ENCODE measurements around the gene CD2. TPM values are rescaled to one million over a fixed set of nuclear protein-coding genes. Genes with fewer than 3 reads are reported as not detected.
A peak's percentile ranks its signal among the peaks of the same experiment; 100 is the strongest.

Gene CD2
- total and polyA plus RNA-seq, 5 experiments from 2014 or later, result 178 to 240 (median 197) TPM

DNA sequence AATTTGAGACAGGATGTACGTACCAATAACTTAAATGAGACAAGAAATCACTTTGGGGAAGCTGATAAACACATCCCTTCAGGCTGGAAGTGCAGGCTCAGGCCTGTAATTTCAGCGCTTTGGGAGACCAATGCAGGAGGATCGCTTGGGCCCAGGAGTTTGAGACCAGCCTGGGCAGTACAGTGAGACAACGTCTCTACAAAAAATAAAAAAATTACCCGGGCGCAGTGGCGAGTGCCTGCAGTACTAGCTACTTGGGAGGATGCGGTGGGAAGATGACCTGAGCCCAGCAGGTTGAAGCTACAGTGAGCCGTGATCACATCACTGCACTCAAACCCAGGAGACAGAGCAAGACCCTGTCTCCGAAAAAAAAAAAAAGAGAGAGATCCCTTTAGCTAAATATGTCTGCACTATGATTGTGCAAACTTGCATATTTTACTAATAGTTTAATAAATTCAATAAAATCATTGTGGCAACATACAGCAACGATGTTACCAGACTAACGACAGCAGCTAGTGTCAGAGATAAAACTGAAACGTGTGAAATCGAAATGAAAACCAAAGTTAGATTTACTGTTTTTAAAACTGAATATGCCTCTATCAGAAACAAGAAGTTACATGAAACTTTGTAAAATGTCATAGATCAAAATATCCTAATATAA is 54.7 kb downstream of the CD2 start:
- POLR2A ChIA-PET, result interaction anchor here (0.7 to 1.6 kb wide), 3 partner anchors 13 to 38 kb away, joined by 4 to 5 read pairs (median 4); no protein-coding TSS in a partner anchor
- peaks cover 0 to 24% (median 17%) of the 10 kb centered on the region in 9 donors for H3K9me3 Mint-ChIP-seq
- ATAC-seq, result no peak
- peak overlapping the region in 8 of 10 donors; percentile 36 to 93 (median 84) for H3K27ac Mint-ChIP-seq
- peak overlapping the region in 5 of 10 donors; percentile 19 to 73 (median 57) for H3K4me3 Mint-ChIP-seq
- H3K4me1 Mint-ChIP-seq, result peaks cover 17 to 67% (median 49%) of the 10 kb centered on the region in 4 donors
- no peak for DNase-seq
- H3K36me3 Mint-ChIP-seq, result peaks cover 0 to 19% (median 18%) of the 10 kb centered on the region in 3 donors
- no peaks in the 10 kb centered on the region for H3K27me3 Mint-ChIP-seq

GRCh38 chr1:116811321-116811720 is 57.1 kb downstream of the CD2 start:
- Mint-ChIP-seq H3K4me3 (no peak overlapping the region), H3K4me1 (peaks cover 16 to 57% (median 41%) of the 10 kb centered on the region in 4 donors), H3K27me3 (no peaks in the 10 kb centered on the region), H3K36me3 (peaks cover 0 to 22% (median 20%) of the 10 kb centered on the region in 3 donors), H3K9me3 (peaks cover 0 to 26% (median 20%) of the 10 kb centered on the region in 9 donors), H3K27ac (peak overlapping the region in 4 of 10 donors; percentile 9 to 44 (median 27))
- DNase-seq (no peak), ATAC-seq (no peak)
- POLR2A ChIA-PET, result no interaction called here

DNA sequence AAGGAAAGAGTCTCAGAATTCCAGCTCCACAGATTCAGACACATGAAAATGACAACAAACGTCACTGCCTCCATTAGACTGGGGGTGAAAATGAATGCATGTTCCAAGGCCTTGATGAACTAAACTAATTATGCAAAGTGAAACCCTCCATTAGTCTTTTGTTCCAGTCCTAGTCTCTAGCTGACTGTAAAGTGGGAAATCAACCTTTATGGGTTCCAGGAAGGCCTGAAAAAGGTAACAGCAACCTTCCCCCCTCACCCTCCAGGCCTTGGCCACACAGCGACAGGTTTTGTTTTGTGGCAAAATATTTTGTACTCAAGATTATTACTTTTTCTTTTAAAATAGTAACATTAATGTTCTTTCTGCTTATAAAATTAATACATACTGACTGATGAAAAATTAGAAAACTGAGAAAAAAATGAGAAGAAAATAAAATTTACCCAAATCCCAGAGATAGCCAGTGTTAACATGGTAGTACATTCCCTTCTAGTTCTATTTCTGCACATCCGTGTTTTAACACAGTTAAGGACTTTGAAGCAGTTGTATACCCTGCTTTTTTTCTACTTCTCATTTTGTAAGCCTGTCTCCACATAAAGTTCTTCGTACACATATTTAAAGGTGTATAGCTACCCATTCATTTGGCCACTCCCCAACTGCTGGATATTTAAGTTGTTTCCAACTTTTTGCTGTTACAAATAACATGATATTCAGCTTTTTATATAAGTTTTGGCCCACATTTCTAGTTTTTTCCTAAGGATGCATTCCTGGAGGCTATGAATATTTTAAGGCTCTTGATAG is 60.9 kb downstream of the CD2 start:
- Mint-ChIP-seq H3K4me3 (peak overlapping the region in 1 of 10 donors; percentile 4), H3K27ac (peak overlapping the region in 5 of 10 donors; percentile 4 to 79 (median 17)), H3K9me3 (peaks cover 0 to 26% (median 20%) of the 10 kb centered on the region in 9 donors), H3K4me1 (peaks cover 16 to 43% (median 36%) of the 10 kb centered on the region in 4 donors), H3K36me3 (peaks cover 0 to 22% (median 20%) of the 10 kb centered on the region in 3 donors), H3K27me3 (no peaks in the 10 kb centered on the region)
- no peak for ATAC-seq
- POLR2A ChIA-PET, result interaction anchor here (0.6 to 6.7 kb wide), 9 partner anchors 45 to 245 kb away, joined by 3 to 66 read pairs (median 8); partner anchors contain the start of genes CD2 and TTF2
- no peak for DNase-seq

- Mint-ChIP-seq H3K27me3 (no peaks in the 10 kb centered on the region), H3K4me1 (peaks cover 11 to 30% (median 24%) of the 10 kb centered on the region in 4 donors), H3K4me3 (peak overlapping the region; percentile 6 to 76 (median 58)), H3K36me3 (peaks cover 0 to 17% (median 11%) of the 10 kb centered on the region in 3 donors), H3K27ac (peak overlapping the region; percentile 6 to 89 (median 78)), H3K9me3 (peaks cover 0 to 20% (median 11%) of the 10 kb centered on the region in 9 donors)
- POLR2A ChIA-PET, result interaction anchor here (0.6 to 6.7 kb wide), 5 partner anchors 48 to 103 kb away, joined by 3 to 66 read pairs (median 5); no protein-coding TSS in a partner anchor
- ATAC-seq (peak; percentile 77 to 80), DNase-seq (peak; percentile 52 to 85 (median 70))
Measured at GRCh38 chr1:116817582-116818064, 63.4 kb downstream of the CD2 start.

Other genes with a start within 250 kb of the CD2 start
- 1 to 10 TPM; 4.8 to 9.7 TPM for gene CD58, start 183.4 kb upstream of the CD2 start, total RNA-seq
- 10 to 100 TPM in 1 of 3 donors, 1 to 10 TPM in 2; 1.7 to 16.0 (median 2.5) TPM for gene CD58, start 183.4 kb upstream of the CD2 start, polyA plus RNA-seq
- under 1 TPM; 0.05 to 0.13 TPM for gene IGSF3, start 86.7 kb upstream of the CD2 start, total RNA-seq
- gene IGSF3, start 86.7 kb upstream of the CD2 start, polyA plus RNA-seq, result not detected
- gene PTGFRN, start 155.5 kb downstream of the CD2 start, total RNA-seq, result under 1 TPM; 0.23 to 0.47 TPM
- gene PTGFRN, start 155.5 kb downstream of the CD2 start, polyA plus RNA-seq, result under 1 TPM in 1 of 3 donors, not detected in 2; 0.09 TPM
- gene CD101, start 247.3 kb downstream of the CD2 start, total RNA-seq, result not detected
- 10 to 100 TPM; 28.4 to 39.2 (median 37.0) TPM for gene CD101, start 247.3 kb downstream of the CD2 start, polyA plus RNA-seq

All from naive thymus-derived CD8-positive, alpha-beta T cell (primary cell).